ENCODE measurements around the gene KIRREL3.

Gene KIRREL3

GRCh38 chr11:126592496-126593410 lies 407.8 kb downstream of the KIRREL3 start:
- TF ChIP-seq ZFX (IDR thresholded peaks at IDR 0.05) (no peak), CTCF (conservative IDR thresholded peaks at IDR 0.05) (no peak)
- H3K27ac ChIP-seq, result no peak overlapping the region

GRCh38 chr11:126591966-126592489 lies 408.5 kb downstream of the KIRREL3 start:
- H3K27ac ChIP-seq, result no peak overlapping the region
- TF ChIP-seq CTCF (conservative IDR thresholded peaks at IDR 0.05), result no peak
- no peak for TF ChIP-seq ZFX (IDR thresholded peaks at IDR 0.05)

- TF ChIP-seq CTCF (conservative IDR thresholded peaks at IDR 0.05) (no peak), ZFX (IDR thresholded peaks at IDR 0.05) (no peak)
- no peak overlapping the region for H3K27ac ChIP-seq
These were observed 411.1 kb downstream of the KIRREL3 start for GRCh38 chr11:126589492-126589803.

GRCh38 chr11:126588630-126589491 lies 411.7 kb downstream of the KIRREL3 start:
- TF ChIP-seq ZFX (IDR thresholded peaks at IDR 0.05), result no peak
- TF ChIP-seq CTCF (conservative IDR thresholded peaks at IDR 0.05), result no peak
- H3K27ac ChIP-seq, result no peak overlapping the region

GRCh38 chr11:126587541-126587940 lies 413.0 kb downstream of the KIRREL3 start:
- no peak for TF ChIP-seq ZFX (IDR thresholded peaks at IDR 0.05)
- no peak for TF ChIP-seq CTCF (conservative IDR thresholded peaks at IDR 0.05)
- no peak overlapping the region for H3K27ac ChIP-seq

GRCh38 chr11:126585774-126586491 lies 414.6 kb downstream of the KIRREL3 start:
- H3K27ac ChIP-seq, result peak overlapping the region; percentile 63
- TF ChIP-seq ZFX (IDR thresholded peaks at IDR 0.05) (no peak), CTCF (conservative IDR thresholded peaks at IDR 0.05) (no peak)
